Activated CD4-positive, alpha-beta T cell treated with anti-CD3 and anti-CD28 coated beads for 36 hours (primary cell): ENCODE results near the gene PUSL1. TPM values are rescaled to one million over a fixed set of nuclear protein-coding genes. Genes with fewer than 3 reads are reported as not detected.

Experiments
- ATAC-seq: fragments of 200-7000 bp; cut with Tn5 transposase; one replicate; pipeline ENCODE4 v1.10.0; 2021; ENCODE audit warnings: mild to moderate bottlenecking, moderate library complexity
- CTCF ChIA-PET: fragments of 350-600 bp; sonication (Branson Sonifier 250); formaldehyde crosslinking; loops from one replicate; lab custom pipeline; 2021; ENCODE audit warnings: antibody characterized with exemption; lab: Charles Lee
- POLR2A ChIA-PET: fragments of 350-600 bp; sonication (Branson Sonifier 250); formaldehyde crosslinking; loops from one replicate; lab custom pipeline; 2021; ENCODE audit warnings: antibody characterized with exemption, inconsistent platforms; lab: Charles Lee
- DNase-seq: peaks from one replicate; pipeline ENCODE4 v3.0.0-alpha.2; 2020
- H3K27ac Mint-ChIP-seq: one replicate; pipeline ENCODE4 v1.8.0; 2021; ENCODE audit warnings: mixed read lengths
- H3K27me3 Mint-ChIP-seq: one replicate; pipeline ENCODE4 v1.8.0; 2021; ENCODE audit warnings: mixed read lengths
- H3K36me3 Mint-ChIP-seq: one replicate; pipeline ENCODE4 v1.8.0; 2021; ENCODE audit warnings: low read depth, mixed read lengths
- H3K4me1 Mint-ChIP-seq: one replicate; pipeline ENCODE4 v1.8.0; 2021; ENCODE audit warnings: mixed read lengths
- H3K4me3 Mint-ChIP-seq: one replicate; pipeline ENCODE4 v1.8.0; 2021; ENCODE audit warnings: mild to moderate bottlenecking, moderate library complexity, mixed read lengths
- H3K9me3 Mint-ChIP-seq: one replicate; pipeline ENCODE4 v1.8.0; 2021; ENCODE audit warnings: low read depth, mixed read lengths
- intact Hi-C, 2 experiments: fragments of 100-400 bp; cut with DNase I in 1 of 2; cut with micrococcal nuclease in 1 of 2; formaldehyde crosslinking; loops; one replicate each; pipeline versions ENCODE4 v1.14.2 to v1.15.1; 2022 to 2024; cut with DNase I, micrococcal nuclease
- total RNA-seq, 2 experiments: library from RNA; stranded (reverse); gene quantifications; one replicate each; pipeline ENCODE4 v1.2.3, GENCODE V29; 2021

PUSL1 gene
- total RNA-seq, 2 experiments from 2014 or later = 13.7 to 18.0 TPM

GRCh38 chr1:1346501-1346890 is 38.1 kb downstream of the PUSL1 start:
- intact Hi-C loops = no loop called here

GRCh38 chr1:1347026-1347595 is 38.7 kb downstream of the PUSL1 start:
- no peaks in the 10 kb centered on the region for H3K9me3 Mint-ChIP-seq
- H3K27me3 Mint-ChIP-seq = peaks cover 1% of the 10 kb centered on the region
- ChIA-PET CTCF (interaction anchor here (1.9 kb wide), 1 partner anchor 25 kb away, joined by 10 read pairs; no protein-coding TSS in a partner anchor), POLR2A (interaction anchor here (0.7 kb wide), 1 partner anchor 16 kb away, joined by 3 read pairs; no protein-coding TSS in a partner anchor)
- DNase-seq = no peak
- intact Hi-C loops = no loop called here
- peaks cover 20% of the 10 kb centered on the region for H3K4me1 Mint-ChIP-seq
- no peak for ATAC-seq
- H3K4me3 Mint-ChIP-seq = peak overlapping the region; percentile 74
- no peak overlapping the region for H3K27ac Mint-ChIP-seq
- no peaks in the 10 kb centered on the region for H3K36me3 Mint-ChIP-seq

More at GRCh38 chr1:1346501-1346890, 38.1 kb downstream of the PUSL1 start:
- Mint-ChIP-seq H3K36me3 (peaks cover under 1% of the 10 kb centered on the region), H3K9me3 (no peaks in the 10 kb centered on the region), H3K27ac (no peak overlapping the region), H3K27me3 (no peaks in the 10 kb centered on the region), H3K4me1 (peaks cover 20% of the 10 kb centered on the region), H3K4me3 (no peak overlapping the region)
- ATAC-seq (no peak), DNase-seq (no peak)
- POLR2A ChIA-PET = interaction anchor here (0.7 kb wide), 1 partner anchor 15 kb away, joined by 3 read pairs; no protein-coding TSS in a partner anchor
- CTCF ChIA-PET = interaction anchor here (1.9 kb wide), 1 partner anchor 25 kb away, joined by 10 read pairs; no protein-coding TSS in a partner anchor

- no peaks in the 10 kb centered on the region for H3K9me3 Mint-ChIP-seq
- peaks cover 23% of the 10 kb centered on the region for H3K4me1 Mint-ChIP-seq
- ATAC-seq (no peak), DNase-seq (no peak)
- peak overlapping the region; percentile 74 for H3K4me3 Mint-ChIP-seq
- ChIA-PET POLR2A (interaction anchor here (0.5 to 0.7 kb wide), 3 partner anchors 33 to 534 kb away, joined by 3 to 5 read pairs (median 3); no protein-coding TSS in a partner anchor), CTCF (interaction anchor here (0.5 to 1.9 kb wide), 3 partner anchors 24 to 474 kb away, joined by 3 to 10 read pairs (median 3); no protein-coding TSS in a partner anchor)
- peaks cover 8% of the 10 kb centered on the region for H3K27me3 Mint-ChIP-seq
- no peaks in the 10 kb centered on the region for H3K36me3 Mint-ChIP-seq
- intact Hi-C loops = loop anchor here in 1 of 2 experiments (2.0 kb wide), 2 partner anchors 75 to 87 kb away; partner anchors contain the start of genes UBE2J2 and VWA1
- H3K27ac Mint-ChIP-seq = no peak overlapping the region
These were observed 39.4 kb downstream of the PUSL1 start for GRCh38 chr1:1347663-1348419.

- Mint-ChIP-seq H3K4me1 (peaks cover 23% of the 10 kb centered on the region), H3K36me3 (no peaks in the 10 kb centered on the region), H3K27ac (no peak overlapping the region), H3K4me3 (peak overlapping the region; percentile 74), H3K9me3 (no peaks in the 10 kb centered on the region), H3K27me3 (peaks cover 8% of the 10 kb centered on the region)
- POLR2A ChIA-PET = interaction anchor here (0.5 to 0.7 kb wide), 3 partner anchors 34 to 533 kb away, joined by 3 to 5 read pairs (median 3); no protein-coding TSS in a partner anchor
- CTCF ChIA-PET = interaction anchor here (0.5 to 1.9 kb wide), 2 partner anchors 23 to 473 kb away, joined by 3 to 10 read pairs; no protein-coding TSS in a partner anchor
- DNase-seq = no peak
- peak; percentile 31 for ATAC-seq
- intact Hi-C loops = loop anchor here in 1 of 2 experiments (1.0 to 2.0 kb wide), 12 partner anchors 24 to 289 kb away; partner anchors contain the start of genes ATAD3B, AURKAIP1, B3GALT6 and C1orf159
These were observed 40.2 kb downstream of the PUSL1 start for GRCh38 chr1:1348420-1349255.

GRCh38 chr1:1349256-1350012 is 41.0 kb downstream of the PUSL1 start, which contains the start of gene DVL1:
Gene DVL1, minus strand, starts transcription at chr1:1349418. Its CDS starts 353 bp downstream, at chr1:1349065.
- DNase-seq (peak; percentile 81), ATAC-seq (peak; percentile 71)
- intact Hi-C loops = loop anchor here in 1 of 2 experiments (1.0 to 2.0 kb wide), 12 partner anchors 25 to 290 kb away; partner anchors contain the start of genes ATAD3B, AURKAIP1, B3GALT6 and C1orf159
- Mint-ChIP-seq H3K9me3 (no peaks in the 10 kb centered on the region), H3K4me1 (peaks cover 25% of the 10 kb centered on the region), H3K27me3 (peaks cover 11% of the 10 kb centered on the region), H3K4me3 (peak within 1 kb of the TSS; percentile 74), H3K27ac (no peak within 1 kb of the TSS), H3K36me3 (no peaks in the 10 kb centered on the region)
- POLR2A ChIA-PET = no interaction called here
- CTCF ChIA-PET = no interaction called here

GRCh38 chr1:1351511-1352427 is 43.4 kb downstream of the PUSL1 start:
- H3K4me3 Mint-ChIP-seq = peak overlapping the region; percentile 51
- intact Hi-C loops = no loop called here
- H3K27ac Mint-ChIP-seq = no peak overlapping the region
- H3K9me3 Mint-ChIP-seq = no peaks in the 10 kb centered on the region
- no peaks in the 10 kb centered on the region for H3K36me3 Mint-ChIP-seq
- H3K4me1 Mint-ChIP-seq = peaks cover 16% of the 10 kb centered on the region
- ChIA-PET POLR2A (no interaction called here), CTCF (interaction anchor here (0.9 to 1.6 kb wide), 2 partner anchors 14 to 20 kb away, joined by 3 to 4 read pairs; no protein-coding TSS in a partner anchor)
- DNase-seq (no peak), ATAC-seq (no peak)
- H3K27me3 Mint-ChIP-seq = peaks cover 11% of the 10 kb centered on the region

GRCh38 chr1:1352786-1353388 is 44.5 kb downstream of the PUSL1 start:
- ATAC-seq (no peak), DNase-seq (no peak)
- H3K36me3 Mint-ChIP-seq = no peaks in the 10 kb centered on the region
- no peak overlapping the region for H3K27ac Mint-ChIP-seq
- H3K4me1 Mint-ChIP-seq = peaks cover 6% of the 10 kb centered on the region
- intact Hi-C loops = no loop called here
- ChIA-PET CTCF (interaction anchor here (1.6 kb wide), 1 partner anchor 18 kb away, joined by 4 read pairs; no protein-coding TSS in a partner anchor), POLR2A (no interaction called here)
- no peak overlapping the region for H3K4me3 Mint-ChIP-seq
- H3K27me3 Mint-ChIP-seq = peaks cover 14% of the 10 kb centered on the region
- H3K9me3 Mint-ChIP-seq = no peaks in the 10 kb centered on the region

- Mint-ChIP-seq H3K9me3 (no peaks in the 10 kb centered on the region), H3K4me1 (peaks cover 6% of the 10 kb centered on the region), H3K4me3 (no peak overlapping the region), H3K36me3 (no peaks in the 10 kb centered on the region), H3K27ac (no peak overlapping the region), H3K27me3 (peaks cover 14% of the 10 kb centered on the region)
- no peak for DNase-seq
- CTCF ChIA-PET = interaction anchor here (0.8 kb wide), 1 partner anchor 232 kb away, joined by 3 read pairs; no protein-coding TSS in a partner anchor
- POLR2A ChIA-PET = no interaction called here
- intact Hi-C loops = no loop called here
- no peak for ATAC-seq
These were observed 45.2 kb downstream of the PUSL1 start for GRCh38 chr1:1353389-1354151.
